Neural progenitor cell (in vitro differentiated cells): ENCODE results near the gene AGA. TPM values are rescaled to one million over a fixed set of nuclear protein-coding genes. Genes with fewer than 3 reads are reported as not detected.

Source experiments
- DNase-seq: peaks from one replicate; pipeline ENCODE4 v3.0.0-alpha.2; 2016; ENCODE audit warnings: low spot score
- H2AFZ ChIP-seq: fragments of 200-600 bp; sonication (generic); replicated peaks from 2 replicates; pipeline ENCODE4 v1.6.1; 2016; ENCODE audit warnings: antibody characterized with exemption
- H3F3A ChIP-seq: fragments of 200-600 bp; sonication (generic); 2 replicates; pipeline ENCODE4 v1.6.1; 2016; ENCODE audit warnings: antibody characterized with exemption, low read depth
- H3K27ac ChIP-seq: fragments of 200-600 bp; sonication (generic); 2 replicates; pipeline ENCODE4 v1.5.1; 2016; ENCODE audit warnings: mild to moderate bottlenecking
- H3K27me3 ChIP-seq: fragments of 200-600 bp; sonication (generic); 2 replicates; pipeline ENCODE4 v1.6.1; 2016; ENCODE audit warnings: mild to moderate bottlenecking, moderate library complexity
- H3K36me3 ChIP-seq: fragments of 200-600 bp; sonication (generic); 2 replicates; pipeline ENCODE4 v1.5.1; 2016
- H3K4me1 ChIP-seq: fragments of 200-600 bp; sonication (generic); 2 replicates; pipeline ENCODE4 v1.6.1; 2016; ENCODE audit warnings: mixed run types
- H3K4me2 ChIP-seq: fragments of 200-600 bp; sonication (generic); 2 replicates; pipeline ENCODE4 v1.6.1; 2016
- H3K4me3 ChIP-seq: fragments of 200-600 bp; sonication (generic); 2 replicates; pipeline ENCODE4 v1.5.1; 2016
- H3K79me2 ChIP-seq: fragments of 200-600 bp; sonication (generic); 2 replicates; pipeline ENCODE4 v1.6.1; 2016; ENCODE audit warnings: low read depth
- H3K9ac ChIP-seq: fragments of 200-600 bp; sonication (generic); 2 replicates; pipeline ENCODE4 v1.6.1; 2016
- H3K9me3 ChIP-seq: fragments of 200-600 bp; sonication (generic); 2 replicates; pipeline ENCODE4 v1.5.1; 2016; ENCODE audit warnings: low read depth
- H4K20me1 ChIP-seq: fragments of 200-600 bp; sonication (generic); 2 replicates; pipeline ENCODE4 v1.6.1; 2016; ENCODE audit warnings: low read depth
- H3K27ac Mint-ChIP-seq: 3 replicates; pipeline ENCODE4 v1.8.0; 2021; ENCODE audit warnings: mixed read lengths
- H3K27me3 Mint-ChIP-seq: 2 replicates; pipeline ENCODE4 v1.8.0; 2022; ENCODE audit warnings: low read depth, mild to moderate bottlenecking, inconsistent platforms, moderate library complexity, mixed read lengths; ENCODE audit not compliant: insufficient read depth
- H3K36me3 Mint-ChIP-seq: 3 replicates; pipeline ENCODE4 v1.8.0; 2021; ENCODE audit warnings: mixed read lengths
- H3K4me1 Mint-ChIP-seq: 3 replicates; pipeline ENCODE4 v1.8.0; 2021; ENCODE audit warnings: mixed read lengths
- H3K4me3 Mint-ChIP-seq: 3 replicates; pipeline ENCODE4 v1.8.0; 2021; ENCODE audit warnings: mild to moderate bottlenecking, moderate library complexity, mixed read lengths
- H3K9me3 Mint-ChIP-seq: 3 replicates; pipeline ENCODE4 v1.8.0; 2020; ENCODE audit warnings: mixed read lengths
- EZH2 ChIP-seq: fragments of 200-600 bp; sonication (generic); IDR thresholded peaks from 2 replicates; pipeline ENCODE4 v1.6.1; 2017; ENCODE audit warnings: antibody characterized with exemption, mild to moderate bottlenecking, moderate library complexity
- EZH2phosphoT487 ChIP-seq: fragments of 200-600 bp; sonication (generic); IDR thresholded peaks from 2 replicates; pipeline ENCODE4 v1.6.1; 2017; ENCODE audit warnings: antibody characterized with exemption
- total RNA-seq: library from RNA; depleted of rRNA; stranded (reverse); fragments of >200 nt; gene quantifications from 2 replicates; pipeline ENCODE4 v1.2.3, GENCODE V29; 2015; ENCODE audit warnings: low replicate concordance
- TF ChIP-seq, protein P1 (sequence below): fragments of 200-600 bp; sonication (generic); IDR thresholded peaks from 2 replicates; pipeline ENCODE4 v1.5.1; 2017; ENCODE audit warnings: antibody characterized with exemption, mild to moderate bottlenecking

The AGA gene
- total RNA-seq, 1 donor from 2014 or later, result 27.3 TPM

DNA sequence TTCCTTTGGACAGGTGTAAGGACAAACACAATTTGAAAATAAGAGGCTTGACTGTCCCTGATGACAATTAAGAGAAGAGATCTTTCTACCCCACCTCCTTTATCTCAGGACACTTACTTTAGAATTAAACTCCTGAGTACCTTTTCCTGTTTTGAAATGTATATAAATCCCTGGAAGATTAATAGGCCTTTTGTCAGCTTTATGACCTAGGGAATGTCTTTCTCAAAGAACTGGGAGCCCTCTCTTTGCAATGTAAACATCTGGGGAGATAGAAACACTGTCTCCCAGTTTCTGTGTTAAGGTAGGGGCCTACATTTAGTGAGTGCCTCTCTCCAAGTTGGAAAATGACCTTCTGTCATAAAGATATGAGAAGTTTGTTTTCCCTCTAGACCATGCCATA is 31.7 kb downstream of the AGA start:
- Histone ChIP-seq H3K27ac (no peak overlapping the region), H3K9me3 (no peaks in the 10 kb centered on the region), H3K4me2 (no peak overlapping the region), H3K4me1 (no peaks in the 10 kb centered on the region), H3K9ac (no peak overlapping the region), H3K4me3 (no peak overlapping the region), H4K20me1 (no peaks in the 10 kb centered on the region), H3F3A (no peaks in the 10 kb centered on the region), H2AFZ (peak overlapping the region; percentile 2), H3K36me3 (no peaks in the 10 kb centered on the region), H3K27me3 (no peaks in the 10 kb centered on the region), H3K79me2 (no peaks in the 10 kb centered on the region)
- no peak for DNase-seq
- TF ChIP-seq EZH2 (no peak), EZH2phosphoT487 (no peak)
- TF ChIP-seq, protein P1, sequence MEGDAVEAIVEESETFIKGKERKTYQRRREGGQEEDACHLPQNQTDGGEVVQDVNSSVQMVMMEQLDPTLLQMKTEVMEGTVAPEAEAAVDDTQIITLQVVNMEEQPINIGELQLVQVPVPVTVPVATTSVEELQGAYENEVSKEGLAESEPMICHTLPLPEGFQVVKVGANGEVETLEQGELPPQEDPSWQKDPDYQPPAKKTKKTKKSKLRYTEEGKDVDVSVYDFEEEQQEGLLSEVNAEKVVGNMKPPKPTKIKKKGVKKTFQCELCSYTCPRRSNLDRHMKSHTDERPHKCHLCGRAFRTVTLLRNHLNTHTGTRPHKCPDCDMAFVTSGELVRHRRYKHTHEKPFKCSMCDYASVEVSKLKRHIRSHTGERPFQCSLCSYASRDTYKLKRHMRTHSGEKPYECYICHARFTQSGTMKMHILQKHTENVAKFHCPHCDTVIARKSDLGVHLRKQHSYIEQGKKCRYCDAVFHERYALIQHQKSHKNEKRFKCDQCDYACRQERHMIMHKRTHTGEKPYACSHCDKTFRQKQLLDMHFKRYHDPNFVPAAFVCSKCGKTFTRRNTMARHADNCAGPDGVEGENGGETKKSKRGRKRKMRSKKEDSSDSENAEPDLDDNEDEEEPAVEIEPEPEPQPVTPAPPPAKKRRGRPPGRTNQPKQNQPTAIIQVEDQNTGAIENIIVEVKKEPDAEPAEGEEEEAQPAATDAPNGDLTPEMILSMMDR, result no peak
- H3K36me3 Mint-ChIP-seq, result peaks cover 3% of the 10 kb centered on the region
- peaks cover 24% of the 10 kb centered on the region for H3K9me3 Mint-ChIP-seq
- H3K4me1 Mint-ChIP-seq, result peaks cover 22% of the 10 kb centered on the region
- H3K27me3 Mint-ChIP-seq, result no peaks in the 10 kb centered on the region
- H3K27ac Mint-ChIP-seq, result no peak overlapping the region
- no peak overlapping the region for H3K4me3 Mint-ChIP-seq

DNA sequence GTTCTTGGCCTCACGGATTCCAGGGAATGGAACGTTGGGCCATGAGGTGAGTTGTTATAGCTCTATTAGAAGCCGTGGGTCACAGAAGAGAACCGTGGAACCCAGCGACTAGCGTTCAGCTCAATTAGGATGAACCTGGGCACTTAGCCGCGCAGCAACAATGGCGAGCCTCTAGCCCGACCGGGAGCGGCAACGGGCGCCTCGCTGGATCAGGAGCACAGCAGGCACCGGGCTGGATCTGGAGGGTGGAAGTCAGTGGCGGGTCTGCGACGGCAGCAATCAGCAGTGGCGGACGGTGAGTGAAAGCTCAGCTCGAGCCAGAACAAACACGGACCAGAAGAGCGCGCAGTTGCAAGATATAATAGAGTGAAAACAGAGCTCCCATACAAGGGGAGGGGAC is 34.2 kb downstream of the AGA start:
- Histone ChIP-seq H3K9me3 (no peaks in the 10 kb centered on the region), H3K4me1 (no peaks in the 10 kb centered on the region), H2AFZ (no peak overlapping the region), H3K36me3 (no peaks in the 10 kb centered on the region), H3K9ac (no peak overlapping the region), H3K27me3 (no peaks in the 10 kb centered on the region), H3K27ac (no peak overlapping the region), H3K79me2 (no peaks in the 10 kb centered on the region), H3F3A (no peaks in the 10 kb centered on the region), H3K4me3 (no peak overlapping the region), H3K4me2 (no peak overlapping the region), H4K20me1 (no peaks in the 10 kb centered on the region)
- H3K4me3 Mint-ChIP-seq, result no peak overlapping the region
- H3K27ac Mint-ChIP-seq, result no peak overlapping the region
- peaks cover 3% of the 10 kb centered on the region for H3K36me3 Mint-ChIP-seq
- peaks cover 25% of the 10 kb centered on the region for H3K4me1 Mint-ChIP-seq
- H3K27me3 Mint-ChIP-seq, result peaks cover 2% of the 10 kb centered on the region
- no peak for DNase-seq
- H3K9me3 Mint-ChIP-seq, result peaks cover 22% of the 10 kb centered on the region
- TF ChIP-seq, protein P1, result no peak
- TF ChIP-seq EZH2, result no peak
- TF ChIP-seq EZH2phosphoT487, result no peak

DNA sequence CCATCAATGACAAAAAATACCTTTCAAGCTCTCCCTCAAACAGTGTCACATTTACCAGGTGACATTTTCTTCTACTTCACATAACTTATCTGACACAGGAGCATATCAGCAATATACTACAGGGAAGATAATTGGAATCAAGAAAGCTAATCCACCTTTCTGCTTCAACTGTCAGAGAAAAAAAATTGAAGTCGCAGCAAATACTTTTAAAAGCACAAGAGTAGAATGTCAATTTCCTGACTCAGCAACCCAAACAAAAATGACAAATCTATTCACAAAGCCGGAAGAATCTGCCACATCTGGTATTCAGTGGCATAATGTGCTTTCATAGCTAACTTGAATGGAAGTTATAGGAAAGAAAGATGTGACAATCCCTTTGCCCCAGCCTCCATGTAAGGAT is 36.7 kb downstream of the AGA start:
- Mint-ChIP-seq H3K27me3 (peaks cover 4% of the 10 kb centered on the region), H3K36me3 (peaks cover 3% of the 10 kb centered on the region), H3K4me1 (peaks cover 13% of the 10 kb centered on the region), H3K4me3 (no peak overlapping the region), H3K27ac (no peak overlapping the region), H3K9me3 (peaks cover 22% of the 10 kb centered on the region)
- H2AFZ ChIP-seq, result no peak overlapping the region
- H3K9ac ChIP-seq, result no peak overlapping the region
- H3K4me1 ChIP-seq, result no peaks in the 10 kb centered on the region
- no peaks in the 10 kb centered on the region for H3K27me3 ChIP-seq
- H3K4me3 ChIP-seq, result no peak overlapping the region
- H3K4me2 ChIP-seq, result no peak overlapping the region
- no peaks in the 10 kb centered on the region for H4K20me1 ChIP-seq
- no peak overlapping the region for H3K27ac ChIP-seq
- DNase-seq, result no peak
- no peaks in the 10 kb centered on the region for H3K36me3 ChIP-seq
- peaks cover 4% of the 10 kb centered on the region for H3F3A ChIP-seq
- no peaks in the 10 kb centered on the region for H3K79me2 ChIP-seq
- no peak for TF ChIP-seq EZH2
- TF ChIP-seq EZH2phosphoT487, result no peak
- TF ChIP-seq, protein P1, result no peak
- no peaks in the 10 kb centered on the region for H3K9me3 ChIP-seq
